Keratinocyte (primary cell): ENCODE data around the gene SLC17A7.

Experiments used
- CTCF ChIP-seq, 3 experiments: IDR thresholded peaks in 1 of 3; conservative IDR thresholded peaks in 1 of 3; optimal IDR thresholded peaks in 1 of 3; 2 replicates in 2 of 3; 3 replicates in 1 of 3; pipeline versions ENCODE3 to v1.5.1; 2011; ENCODE audit warnings: low read length in 3 of 3, mild to moderate bottlenecking in 3 of 3, moderate library complexity in 2 of 3, control low read depth in 1 of 3, inconsistent platforms in 1 of 3; ENCODE audit not compliant: insufficient read depth in 2 of 3; ENCODE audit errors: extremely low read depth in 1 of 3
- EZH2 ChIP-seq: IDR thresholded peaks from one replicate; pipeline ENCODE4 v1.6.1; 2012; ENCODE audit warnings: inconsistent platforms, mild to moderate bottlenecking, low read length, moderate library complexity

- no peak for TF ChIP-seq CTCF (optimal IDR thresholded peaks at IDR 0.05 in 1 of 3, IDR thresholded peaks at IDR 0.05 in 1 of 3, conservative IDR thresholded peaks at IDR 0.05 in 1 of 3; ENCODE audit: extremely low read depth in 1 of 3, insufficient read depth in 2 of 3, low read length in 3 of 3)
- TF ChIP-seq EZH2: no peak
Observed at GRCh38 chr19:49486232-49486631, 44.9 kb upstream of the SLC17A7 start.
